ENCODE data around the gene FBXW11. TPM values are rescaled to one million over a fixed set of nuclear protein-coding genes. Genes with fewer than 3 reads are reported as not detected.

The FBXW11 gene
- total RNA-seq (2014; rRNA removed; shearing (Covaris generic)) = 56.3 and 56.5 TPM in 2 replicates

GRCh38 chr5:172006321-172007174, at the start of gene FBXW11:
TSS of gene FBXW11 (minus strand) at chr5:172006638. CDS start at chr5:172006502, 136 bp downstream.
- peak; percentile 95 for DNase-seq (ENCODE audit: low spot score)

- no peak for DNase-seq (ENCODE audit: low spot score)
These were observed 49.6 kb upstream of the FBXW11 start for GRCh38 chr5:172055996-172056395.

- no peak for DNase-seq (ENCODE audit: low spot score)
These were observed 49.0 kb upstream of the FBXW11 start for GRCh38 chr5:172055421-172055820.

- DNase-seq (ENCODE audit: low spot score) = no peak
These were observed 48.2 kb upstream of the FBXW11 start for GRCh38 chr5:172054611-172055153.

- no peak for DNase-seq (ENCODE audit: low spot score)
These were observed 46.2 kb upstream of the FBXW11 start for GRCh38 chr5:172052450-172053236.

GRCh38 chr5:172051643-172052339, 45.4 kb upstream of the FBXW11 start:
- DNase-seq (ENCODE audit: low spot score) = no peak

GRCh38 chr5:172050080-172050479, 43.6 kb upstream of the FBXW11 start:
- DNase-seq (ENCODE audit: low spot score) = no peak

GRCh38 chr5:172049226-172049796, 42.9 kb upstream of the FBXW11 start:
- no peak for DNase-seq (ENCODE audit: low spot score)

GRCh38 chr5:172048539-172049101, 42.2 kb upstream of the FBXW11 start:
- DNase-seq (ENCODE audit: low spot score) = no peak

- no peak for DNase-seq (ENCODE audit: low spot score)
These were observed 41.7 kb upstream of the FBXW11 start for GRCh38 chr5:172048170-172048422.

GRCh38 chr5:172046593-172046992, 40.2 kb upstream of the FBXW11 start:
- DNase-seq (ENCODE audit: low spot score) = no peak

- DNase-seq (ENCODE audit: low spot score) = no peak
These were observed 38.8 kb upstream of the FBXW11 start for GRCh38 chr5:172045315-172045632.

GRCh38 chr5:172044631-172045314, 38.3 kb upstream of the FBXW11 start:
- no peak for DNase-seq (ENCODE audit: low spot score)

GRCh38 chr5:172043865-172044264, 37.4 kb upstream of the FBXW11 start:
- DNase-seq (ENCODE audit: low spot score) = no peak

- DNase-seq (ENCODE audit: low spot score) = no peak
These were observed 35.7 kb upstream of the FBXW11 start for GRCh38 chr5:172042183-172042582.

GRCh38 chr5:172038167-172038566, 31.7 kb upstream of the FBXW11 start:
- no peak for DNase-seq (ENCODE audit: low spot score)

- no peak for DNase-seq (ENCODE audit: low spot score)
These were observed 28.6 kb upstream of the FBXW11 start for GRCh38 chr5:172035049-172035448.

GRCh38 chr5:172031894-172032461, 25.5 kb upstream of the FBXW11 start:
- DNase-seq (ENCODE audit: low spot score) = no peak

GRCh38 chr5:172029876-172030275, 23.4 kb upstream of the FBXW11 start:
- no peak for DNase-seq (ENCODE audit: low spot score)

GRCh38 chr5:172028167-172028566, 21.7 kb upstream of the FBXW11 start:
- no peak for DNase-seq (ENCODE audit: low spot score)
